ENCODE measurements around the gene SND1.

SND1 gene

GRCh38 chr7:128120116-128120515, 468.1 kb downstream of the SND1 start:
- H3K4me3 ChIP-seq (replicated peaks; ENCODE audit: low read depth, low read length), result no peak overlapping the region
- no peak for TF ChIP-seq CTCF (IDR thresholded peaks at IDR 0.05; ENCODE audit: low read length, missing control alignments)
- no peak for DNase-seq (ENCODE audit: low read depth)

GRCh38 chr7:128120976-128121490, 469.0 kb downstream of the SND1 start:
- no peak for TF ChIP-seq CTCF (IDR thresholded peaks at IDR 0.05; ENCODE audit: low read length, missing control alignments)
- no peak overlapping the region for H3K4me3 ChIP-seq (replicated peaks; ENCODE audit: low read depth, low read length)
- no peak for DNase-seq (ENCODE audit: low read depth)

GRCh38 chr7:128121711-128122530, 469.9 kb downstream of the SND1 start:
- no peak for TF ChIP-seq CTCF (IDR thresholded peaks at IDR 0.05; ENCODE audit: low read length, missing control alignments)
- peak; percentile 43 for DNase-seq (ENCODE audit: low read depth)
- H3K4me3 ChIP-seq (replicated peaks; ENCODE audit: low read depth, low read length), result no peak overlapping the region

GRCh38 chr7:128122576-128123290, 470.7 kb downstream of the SND1 start:
- no peak for TF ChIP-seq CTCF (IDR thresholded peaks at IDR 0.05; ENCODE audit: low read length, missing control alignments)
- no peak overlapping the region for H3K4me3 ChIP-seq (replicated peaks; ENCODE audit: low read depth, low read length)
- no peak for DNase-seq (ENCODE audit: low read depth)

- H3K4me3 ChIP-seq (replicated peaks; ENCODE audit: low read depth, low read length), result no peak overlapping the region
- no peak for DNase-seq (ENCODE audit: low read depth)
Measured at GRCh38 chr7:128123291-128124037, 471.5 kb downstream of the SND1 start.

More at GRCh38 chr7:128123291-128124037, 471.5 kb downstream of the SND1 start:
- no peak for TF ChIP-seq CTCF (IDR thresholded peaks at IDR 0.05; ENCODE audit: low read length, missing control alignments)
